Calu3 (cell line): Measurements from ENCODE around the gene ZNF689. TPM values are rescaled to one million over a fixed set of nuclear protein-coding genes. Genes with fewer than 3 reads are reported as not detected.
A peak's percentile ranks its signal among the peaks of the same experiment; 100 is the strongest.

Source experiments
- BruUV-seq: library from RNA; stranded (reverse); fragments of 400-500 nt; replicated peaks from 2 replicates; lab custom pipeline; 2021; lab: Mats Ljungman, UMichigan
- CTCF ChIA-PET: fragments of 300-600 bp; sonication (Branson Sonifier 250); formaldehyde crosslinking; loops from one replicate; lab custom pipeline; 2022; ENCODE audit warnings: antibody characterized with exemption; lab: Charles Lee
- DNase-seq: peaks from one replicate; pipeline ENCODE4 v3.0.0; 2022
- H3K27ac Mint-ChIP-seq: one replicate; pipeline ENCODE4 v1.8.0; 2022; ENCODE audit warnings: mixed read lengths; ENCODE audit not compliant: unreplicated experiment
- H3K27me3 Mint-ChIP-seq: one replicate; pipeline ENCODE4 v1.8.0; 2022; ENCODE audit warnings: mixed read lengths; ENCODE audit not compliant: unreplicated experiment
- H3K36me3 Mint-ChIP-seq: one replicate; pipeline ENCODE4 v1.8.0; 2022; ENCODE audit warnings: mild to moderate bottlenecking, moderate library complexity, mixed read lengths; ENCODE audit not compliant: insufficient read depth, unreplicated experiment
- H3K4me1 Mint-ChIP-seq: one replicate; pipeline ENCODE4 v1.8.0; 2022; ENCODE audit warnings: mild to moderate bottlenecking, low read depth, mixed read lengths; ENCODE audit not compliant: unreplicated experiment
- H3K4me3 Mint-ChIP-seq: one replicate; pipeline ENCODE4 v1.8.0; 2022; ENCODE audit warnings: mild to moderate bottlenecking, low read depth, moderate library complexity, mixed read lengths; ENCODE audit not compliant: unreplicated experiment
- H3K9me3 Mint-ChIP-seq: one replicate; pipeline ENCODE4 v1.8.0; 2022; ENCODE audit warnings: low read depth, mixed read lengths; ENCODE audit not compliant: unreplicated experiment
- intact Hi-C: fragments of 100-400 bp; cut with micrococcal nuclease; formaldehyde crosslinking; loops from one replicate; pipeline ENCODE4 v1.10.0; 2022; ENCODE audit not compliant: unreplicated experiment
- total RNA-seq: library from RNA; stranded (reverse); gene quantifications from 2 replicates; pipeline ENCODE4 v1.2.3, GENCODE V29; 2022
- TF ChIP-seq, protein P1 (sequence below): fragments of 200-600 bp; IDR thresholded peaks from one replicate; pipeline ENCODE4 v1.8.0; 2022; ENCODE audit warnings: antibody characterized with exemption; ENCODE audit not compliant: unreplicated experiment

ZNF689 gene
- total RNA-seq, 1 experiment from 2014 or later, result 10.4 TPM

DNA sequence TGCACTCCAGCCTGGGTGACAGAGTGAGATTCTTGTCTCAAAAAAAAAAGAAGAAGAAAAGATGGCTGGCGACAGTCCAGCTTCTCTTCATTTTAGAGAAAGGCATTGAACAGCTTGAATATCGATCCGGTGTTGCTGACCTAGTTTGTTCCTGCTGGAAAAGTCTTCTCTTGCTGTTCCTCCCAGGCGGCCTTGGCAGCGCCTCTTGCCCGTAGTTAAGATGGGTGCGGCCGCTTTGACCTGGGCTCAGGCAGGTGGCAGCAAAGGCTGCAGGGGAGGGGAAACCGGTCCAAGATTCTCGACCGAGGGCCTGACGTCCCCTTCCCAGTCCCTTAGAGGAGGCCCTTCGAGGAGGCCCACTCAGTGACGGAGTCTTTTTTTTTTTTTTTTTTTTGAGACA, 48.2 kb downstream of the ZNF689 start:
- peaks cover 30% of the 10 kb centered on the region for H3K4me1 Mint-ChIP-seq
- DNase-seq, result peak; percentile 65
- BruUV-seq, result no TSS peak
- CTCF ChIA-PET, result interaction anchor here (1.0 to 2.1 kb wide), 4 partner anchors 9 to 153 kb away, joined by 3 to 12 read pairs (median 7); partner anchors contain the start of genes DCTPP1 and ZNF688
- H3K27me3 Mint-ChIP-seq, result peaks cover 11% of the 10 kb centered on the region
- H3K4me3 Mint-ChIP-seq, result peak overlapping the region; percentile 89
- intact Hi-C loops, result no loop called here
- TF ChIP-seq, protein P1, sequence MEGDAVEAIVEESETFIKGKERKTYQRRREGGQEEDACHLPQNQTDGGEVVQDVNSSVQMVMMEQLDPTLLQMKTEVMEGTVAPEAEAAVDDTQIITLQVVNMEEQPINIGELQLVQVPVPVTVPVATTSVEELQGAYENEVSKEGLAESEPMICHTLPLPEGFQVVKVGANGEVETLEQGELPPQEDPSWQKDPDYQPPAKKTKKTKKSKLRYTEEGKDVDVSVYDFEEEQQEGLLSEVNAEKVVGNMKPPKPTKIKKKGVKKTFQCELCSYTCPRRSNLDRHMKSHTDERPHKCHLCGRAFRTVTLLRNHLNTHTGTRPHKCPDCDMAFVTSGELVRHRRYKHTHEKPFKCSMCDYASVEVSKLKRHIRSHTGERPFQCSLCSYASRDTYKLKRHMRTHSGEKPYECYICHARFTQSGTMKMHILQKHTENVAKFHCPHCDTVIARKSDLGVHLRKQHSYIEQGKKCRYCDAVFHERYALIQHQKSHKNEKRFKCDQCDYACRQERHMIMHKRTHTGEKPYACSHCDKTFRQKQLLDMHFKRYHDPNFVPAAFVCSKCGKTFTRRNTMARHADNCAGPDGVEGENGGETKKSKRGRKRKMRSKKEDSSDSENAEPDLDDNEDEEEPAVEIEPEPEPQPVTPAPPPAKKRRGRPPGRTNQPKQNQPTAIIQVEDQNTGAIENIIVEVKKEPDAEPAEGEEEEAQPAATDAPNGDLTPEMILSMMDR, result no peak
- H3K27ac Mint-ChIP-seq, result peak overlapping the region; percentile 79
- H3K36me3 Mint-ChIP-seq, result peaks cover 34% of the 10 kb centered on the region
- no peaks in the 10 kb centered on the region for H3K9me3 Mint-ChIP-seq

DNA sequence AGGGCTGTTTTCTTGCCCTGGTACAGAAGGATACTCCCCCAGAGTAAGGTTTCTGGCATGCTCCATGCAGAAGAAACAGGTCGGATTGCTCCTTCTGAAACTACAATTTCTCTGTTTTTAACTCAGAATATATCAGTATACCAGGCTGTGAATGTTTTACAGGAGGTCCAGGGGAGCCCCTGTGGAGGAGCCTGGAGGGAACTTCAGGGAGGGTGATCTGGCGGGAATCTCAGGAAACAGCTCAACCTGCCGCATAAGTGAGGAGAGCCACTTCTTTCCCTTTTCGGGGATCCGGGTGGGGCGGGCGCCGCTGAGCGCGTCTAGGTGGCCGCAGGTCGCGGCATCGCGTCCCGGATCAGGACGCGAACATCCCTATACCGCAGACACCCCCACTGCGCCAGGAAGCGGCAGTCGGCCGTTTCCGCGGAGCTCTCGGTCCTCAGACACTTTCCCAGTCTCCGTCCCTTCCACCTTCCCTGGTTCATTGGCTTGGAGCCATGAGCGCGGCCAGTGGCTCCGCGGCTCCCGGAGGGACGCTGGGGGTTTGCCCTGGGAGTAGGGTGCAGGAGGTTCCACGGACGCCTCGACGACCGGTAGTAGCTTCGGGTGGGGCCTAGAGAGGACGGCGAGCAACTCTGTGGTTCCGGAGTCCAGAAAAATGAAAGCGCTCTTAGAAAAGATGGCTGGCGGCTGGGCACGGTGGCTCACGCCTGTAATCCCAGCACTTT, 48.9 kb downstream of the ZNF689 start:
- peak; percentile 59 for DNase-seq
- H3K4me3 Mint-ChIP-seq, result peak overlapping the region; percentile 89
- no TSS peak for BruUV-seq
- TF ChIP-seq, protein P1, result no peak
- H3K27ac Mint-ChIP-seq, result peak overlapping the region; percentile 79
- intact Hi-C loops, result no loop called here
- peaks cover 40% of the 10 kb centered on the region for H3K36me3 Mint-ChIP-seq
- no peaks in the 10 kb centered on the region for H3K9me3 Mint-ChIP-seq
- peaks cover 22% of the 10 kb centered on the region for H3K4me1 Mint-ChIP-seq
- CTCF ChIA-PET, result interaction anchor here (0.6 to 2.1 kb wide), 6 partner anchors 10 to 152 kb away, joined by 3 to 12 read pairs (median 3); partner anchors contain the start of genes DCTPP1 and ZNF688
- peaks cover 7% of the 10 kb centered on the region for H3K27me3 Mint-ChIP-seq

DNA sequence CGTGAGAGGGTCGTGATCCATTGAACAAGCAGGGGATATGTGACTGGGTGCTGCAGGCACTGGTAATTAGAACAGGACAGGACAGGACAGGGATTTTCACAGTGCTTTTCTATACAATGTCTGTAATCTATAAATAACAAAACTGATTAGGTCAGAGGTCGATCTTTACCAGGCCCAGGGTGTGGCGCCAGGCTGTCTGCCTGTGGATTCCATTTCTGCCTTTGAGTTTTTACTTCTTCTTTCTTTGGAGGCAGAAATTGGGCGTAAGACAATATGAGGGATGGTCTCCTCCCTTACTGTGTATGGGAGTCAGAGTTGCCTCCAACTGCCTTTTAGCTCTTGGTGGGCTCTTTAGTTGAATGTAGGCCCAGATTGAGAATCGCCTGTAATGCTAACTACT, 50.5 kb downstream of the ZNF689 start:
- CTCF ChIA-PET, result interaction anchor here (1.9 kb wide), 1 partner anchor 18 kb away, joined by 7 read pairs; no protein-coding TSS in a partner anchor
- Mint-ChIP-seq H3K27ac (no peak overlapping the region), H3K27me3 (no peaks in the 10 kb centered on the region), H3K4me1 (peaks cover 20% of the 10 kb centered on the region), H3K9me3 (no peaks in the 10 kb centered on the region), H3K36me3 (peaks cover 54% of the 10 kb centered on the region), H3K4me3 (peak overlapping the region; percentile 90)
- TF ChIP-seq, protein P1, result no peak
- no TSS peak for BruUV-seq
- DNase-seq, result no peak
- intact Hi-C loops, result no loop called here

DNA sequence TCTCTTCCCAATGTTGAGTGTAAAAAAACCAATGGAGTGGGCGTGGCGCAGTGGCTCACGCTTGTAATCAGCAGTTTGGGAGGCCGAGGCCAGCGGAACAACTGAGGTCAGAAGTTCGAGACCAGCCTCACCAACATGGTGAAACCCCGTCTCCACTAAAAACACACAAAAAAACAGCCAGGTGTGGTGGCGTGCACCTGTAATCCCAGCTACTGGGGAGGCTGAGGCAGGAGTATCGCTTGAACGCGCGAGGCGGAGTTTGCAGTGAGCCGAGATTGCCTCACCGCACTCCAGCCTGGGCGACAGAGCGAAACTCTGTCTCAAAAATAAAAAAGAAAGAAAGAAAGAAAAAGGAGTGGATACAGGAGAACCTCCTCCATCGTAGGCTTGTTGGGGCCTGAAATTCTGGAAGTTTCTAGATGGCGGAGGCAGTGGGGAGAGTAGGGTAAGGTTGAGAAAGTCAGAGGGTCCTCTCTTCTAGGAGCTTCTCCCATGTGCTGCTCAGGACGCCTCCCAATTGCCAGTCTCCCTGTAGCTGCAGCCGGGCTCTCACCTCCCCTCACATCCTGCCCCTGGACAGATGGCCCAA, 51.3 kb downstream of the ZNF689 start:
- CTCF ChIA-PET, result interaction anchor here (0.5 to 1.9 kb wide), 14 partner anchors 12 to 650 kb away, joined by 3 to 23 read pairs (median 4); partner anchors contain the start of genes DCTPP1, ZNF48, ZNF688 and ZNF689
- Mint-ChIP-seq H3K36me3 (peaks cover 60% of the 10 kb centered on the region), H3K9me3 (no peaks in the 10 kb centered on the region), H3K4me1 (peaks cover 20% of the 10 kb centered on the region), H3K27ac (peak overlapping the region; percentile 79), H3K4me3 (peak overlapping the region; percentile 90), H3K27me3 (no peaks in the 10 kb centered on the region)
- intact Hi-C loops, result loop anchor here (1.0 kb wide), 1 partner anchor 12 kb away; the partner anchor contains the start of gene ZNF688
- no peak for DNase-seq
- TF ChIP-seq, protein P1, result no peak
- no TSS peak for BruUV-seq
